H1 (cell line): ENCODE results near the gene TEX30. TPM values are rescaled to one million over a fixed set of nuclear protein-coding genes. Genes with fewer than 3 reads are reported as not detected.

ENCODE experiments used
- CTCF ChIA-PET: fragments of 300-600 bp; sonication (Branson Sonifier 250); formaldehyde crosslinking; loops from one replicate; lab custom pipeline; 2021; ENCODE audit not compliant: partially characterized antibody; lab: Charles Lee
- POLR2A ChIA-PET: fragments of 300-600 bp; sonication (Branson Sonifier 250); formaldehyde crosslinking; loops from one replicate; lab custom pipeline; 2021; ENCODE audit warnings: inconsistent platforms; ENCODE audit not compliant: partially characterized antibody; lab: Charles Lee
- DNase-seq, 2 experiments: peaks; one replicate each; pipeline versions ENCODE4 v3.0.0 to v3.0.0-alpha.2; 2010 to 2022; ENCODE audit warnings: low spot score in 2 of 2, low read depth in 1 of 2, mixed read lengths in 1 of 2
- FAIRE-seq: peaks from 2 replicates; lab custom pipeline; 2011; peaks lifted over from hg19 to GRCh38; lab: Jason Lieb, UNC
- H2AFZ ChIP-seq: 2 replicates; pipeline ENCODE4 v1.8.1; 2012; ENCODE audit warnings: low read length, inconsistent platforms
- H2AK5ac ChIP-seq: 2 replicates; pipeline ENCODE4 v1.6.1; 2013; ENCODE audit warnings: low read depth, low read length
- H2BK120ac ChIP-seq: replicated peaks from 2 replicates; pipeline ENCODE3; 2013; ENCODE audit warnings: low read depth, low read length, inconsistent platforms
- H2BK12ac ChIP-seq: 2 replicates; pipeline ENCODE4 v1.6.1; 2013; ENCODE audit warnings: low read depth, low read length
- H2BK15ac ChIP-seq: 2 replicates; pipeline ENCODE4 v1.6.1; 2013; ENCODE audit warnings: low read length
- H2BK20ac ChIP-seq: 2 replicates; pipeline ENCODE4 v1.6.1; 2013; ENCODE audit warnings: low read length
- H2BK5ac ChIP-seq: 2 replicates; pipeline ENCODE4 v1.6.1; 2013; ENCODE audit warnings: low read depth, low read length
- H3K14ac ChIP-seq: 2 replicates; pipeline ENCODE4 v1.6.1; 2013; ENCODE audit warnings: inconsistent platforms; ENCODE audit not compliant: insufficient read length
- H3K18ac ChIP-seq: 2 replicates; pipeline ENCODE4 v1.6.1; 2013; ENCODE audit warnings: low read length; ENCODE audit errors: extremely low read depth
- H3K23ac ChIP-seq: 2 replicates; pipeline ENCODE4 v1.6.1; 2013; ENCODE audit warnings: inconsistent platforms; ENCODE audit not compliant: insufficient read length
- H3K23me2 ChIP-seq: 2 replicates; pipeline ENCODE4 v1.6.1; 2013; ENCODE audit warnings: low read depth, low read length
- H3K27ac ChIP-seq: 2 replicates; pipeline ENCODE4 v1.6.1; 2011; ENCODE audit warnings: low read depth, low read length, inconsistent platforms
- H3K27me3 ChIP-seq, 4 experiments: replicated peaks in 1 of 4; 1 replicate in 1 of 4; 2 replicates in 3 of 4; pipeline versions ENCODE4 v1.6.1 to v1.8.1; 2011 to 2013; ENCODE audit warnings: low read length in 3 of 4, mild to moderate bottlenecking in 3 of 4, inconsistent platforms in 2 of 4, mixed read lengths in 2 of 4, moderate library complexity in 1 of 4; ENCODE audit not compliant: control insufficient read depth in 3 of 4, insufficient read depth in 3 of 4; ENCODE audit errors: extremely low read depth in 1 of 4
- H3K36me3 ChIP-seq, 4 experiments: 2 replicates each; pipeline versions ENCODE4 v1.6.1 to v1.8.1; 2011 to 2013; ENCODE audit warnings: mild to moderate bottlenecking in 4 of 4, low read length in 3 of 4, moderate library complexity in 2 of 4, control low read depth in 1 of 4, inconsistent platforms in 1 of 4; ENCODE audit not compliant: insufficient read depth in 4 of 4, control insufficient read depth in 2 of 4
- H3K4ac ChIP-seq: replicated peaks from 2 replicates; pipeline ENCODE3; 2013; ENCODE audit warnings: low read length, low read depth, mixed read lengths, inconsistent platforms; ENCODE audit not compliant: insufficient read length
- H3K4me1 ChIP-seq, 4 experiments: replicated peaks in 1 of 4; 1 replicate in 1 of 4; 2 replicates in 3 of 4; pipeline versions ENCODE4 v1.6.1 to v1.8.1; 2011 to 2013; ENCODE audit warnings: low read length in 3 of 4, inconsistent platforms in 2 of 4, mixed read lengths in 1 of 4; ENCODE audit not compliant: insufficient read depth in 4 of 4, control insufficient read depth in 3 of 4
- H3K4me2 ChIP-seq, 2 experiments: 2 replicates each; pipeline versions ENCODE4 v1.6.1 to v1.8.1; 2011 to 2013; ENCODE audit warnings: low read depth in 2 of 2, low read length in 2 of 2, control low read depth in 1 of 2, inconsistent platforms in 1 of 2, mild to moderate bottlenecking in 1 of 2; ENCODE audit not compliant: insufficient read depth in 1 of 2
- H3K4me3 ChIP-seq, 4 experiments: fragments of 200-600, 300-600 bp in 1 of 4; sonication (generic), shearing (Covaris generic), sonication (Bioruptor Twin) in 1 of 4; 2 replicates each; pipeline versions ENCODE4 v1.5.1 to v1.8.1; 2011 to 2016; ENCODE audit warnings: low read length in 4 of 4, low read depth in 3 of 4, control low read depth in 2 of 4, inconsistent platforms in 2 of 4, mild to moderate bottlenecking in 2 of 4, mixed read lengths in 1 of 4, moderate library complexity in 1 of 4; ENCODE audit not compliant: insufficient read depth in 2 of 4; ENCODE audit errors: extremely low read depth in 1 of 4
- H3K56ac ChIP-seq: replicated peaks from 2 replicates; pipeline ENCODE3; 2013; ENCODE audit warnings: low read depth, mild to moderate bottlenecking, mixed read lengths, low read length, inconsistent platforms; ENCODE audit not compliant: insufficient read length
- H3K79me1 ChIP-seq: 2 replicates; pipeline ENCODE4 v1.6.1; 2013; ENCODE audit warnings: low read depth, low read length, control low read depth
- H3K79me2 ChIP-seq, 2 experiments: 2 replicates each; pipeline versions ENCODE4 v1.6.1 to v1.8.1; 2012 to 2013; ENCODE audit warnings: low read length in 2 of 2, mild to moderate bottlenecking in 2 of 2, inconsistent platforms in 1 of 2; ENCODE audit not compliant: insufficient read depth in 2 of 2, control insufficient read depth in 1 of 2
- H3K9ac ChIP-seq, 4 experiments: replicated peaks in 1 of 4; 1 replicate in 1 of 4; 2 replicates in 3 of 4; pipeline versions ENCODE4 v1.6.1 to v1.8.1; 2011 to 2013; ENCODE audit warnings: low read depth in 3 of 4, low read length in 3 of 4, control low read depth in 2 of 4, mild to moderate bottlenecking in 2 of 4, moderate library complexity in 2 of 4, inconsistent platforms in 1 of 4; ENCODE audit errors: extremely low read depth in 1 of 4
- H3K9me3 ChIP-seq, 2 experiments: 2 replicates each; pipeline versions ENCODE4 v1.6.1 to v1.8.1; 2012 to 2013; ENCODE audit warnings: mild to moderate bottlenecking in 2 of 2, moderate library complexity in 2 of 2, control low read depth in 1 of 2, inconsistent platforms in 1 of 2, low read depth in 1 of 2, low read length in 1 of 2, mixed read lengths in 1 of 2; ENCODE audit not compliant: insufficient read depth in 2 of 2
- H4K20me1 ChIP-seq, 2 experiments: replicated peaks in 1 of 2; 2 replicates each; pipeline versions ENCODE3 to v1.8.1; 2011 to 2013; ENCODE audit warnings: inconsistent platforms in 2 of 2, low read length in 2 of 2, mild to moderate bottlenecking in 1 of 2; ENCODE audit not compliant: insufficient read depth in 2 of 2, control insufficient read depth in 1 of 2
- H4K5ac ChIP-seq: 2 replicates; pipeline ENCODE4 v1.6.1; 2013; ENCODE audit warnings: low read length, low read depth, mixed read lengths, inconsistent platforms; ENCODE audit not compliant: insufficient read length
- H4K8ac ChIP-seq: 2 replicates; pipeline ENCODE4 v1.8.0; 2013; ENCODE audit warnings: mild to moderate bottlenecking, moderate library complexity, low read length, inconsistent platforms; ENCODE audit not compliant: insufficient read depth; ENCODE audit errors: extremely low read depth
- H4K91ac ChIP-seq: replicated peaks from 2 replicates; pipeline ENCODE3; 2013; ENCODE audit warnings: low read length, mixed read lengths, inconsistent platforms; ENCODE audit not compliant: insufficient read length
- BRCA1 ChIP-seq: IDR thresholded peaks from 2 replicates; pipeline ENCODE4 v1.6.1; 2012; ENCODE audit warnings: low read depth, low read length, improper control_type of control experiment
- CBX8 ChIP-seq: fragments of 300-800, 300-1000 bp; sonication (generic); IDR thresholded peaks from 2 replicates; pipeline ENCODE4 v1.7.1; 2016; ENCODE audit warnings: low read depth, low read length, borderline replicate concordance
- CEBPB ChIP-seq: IDR thresholded peaks from 2 replicates; pipeline ENCODE4 v1.6.1; 2012; ENCODE audit warnings: low read depth, low read length
- CTBP2 ChIP-seq: IDR thresholded peaks from 2 replicates; pipeline ENCODE4 v1.7.0; 2011; ENCODE audit warnings: borderline replicate concordance, mild to moderate bottlenecking, moderate library complexity, mixed read lengths, low read length; ENCODE audit not compliant: insufficient read depth, insufficient read length
- FOSL1 ChIP-seq: IDR thresholded peaks from 2 replicates; pipeline ENCODE4 v1.6.1; 2011; ENCODE audit warnings: mild to moderate bottlenecking, low read depth, low read length, moderate library complexity; ENCODE audit not compliant: insufficient read depth
- JUND ChIP-seq: IDR thresholded peaks from 2 replicates; pipeline ENCODE4 v1.6.1; 2011; ENCODE audit warnings: mild to moderate bottlenecking, improper control_type of control experiment, low read length
- MAFK ChIP-seq: IDR thresholded peaks from 2 replicates; pipeline ENCODE4 v1.6.1; 2012; ENCODE audit warnings: low read depth, mild to moderate bottlenecking, improper control_type of control experiment, low read length
- NANOG ChIP-seq: IDR thresholded peaks from 2 replicates; pipeline ENCODE4 v1.6.1; 2011; ENCODE audit warnings: low read length, low read depth, mild to moderate bottlenecking, inconsistent platforms; ENCODE audit not compliant: insufficient read depth, poor library complexity, severe bottlenecking
- NRF1 ChIP-seq: IDR thresholded peaks from 2 replicates; pipeline ENCODE4 v1.6.1; 2011; ENCODE audit warnings: mild to moderate bottlenecking, low read depth, low read length, improper control_type of control experiment
- SIN3A ChIP-seq, 2 experiments: IDR thresholded peaks in 1 of 2; conservative IDR thresholded peaks in 1 of 2; 2 replicates each; pipeline ENCODE4 v1.6.1; 2011 to 2012; ENCODE audit warnings: low read length in 2 of 2, improper control_type of control experiment in 1 of 2, low read depth in 1 of 2, mild to moderate bottlenecking in 1 of 2
- SP1 ChIP-seq: IDR thresholded peaks from 2 replicates; pipeline ENCODE4 v1.6.1; 2011; ENCODE audit warnings: low read depth, low read length
- SRF ChIP-seq: IDR thresholded peaks from 2 replicates; pipeline ENCODE4 v1.6.1; 2011; ENCODE audit warnings: mild to moderate bottlenecking, low read depth, low read length, moderate library complexity
- SUZ12 ChIP-seq: fragments of 200-600 bp; sonication (generic); IDR thresholded peaks from 2 replicates; pipeline ENCODE4 v1.6.1; 2012; ENCODE audit warnings: mild to moderate bottlenecking, inconsistent platforms, low read length, moderate library complexity, mixed read lengths
- TAF1 ChIP-seq: IDR thresholded peaks from 2 replicates; pipeline ENCODE4 v1.6.1; 2011; ENCODE audit warnings: mild to moderate bottlenecking, low read depth, low read length
- TCF12 ChIP-seq: IDR thresholded peaks from 2 replicates; pipeline ENCODE4 v1.6.1; 2011; ENCODE audit warnings: low read depth, mild to moderate bottlenecking, low read length
- WGBS, 2 experiments: shearing (Covaris generic) in 1 of 2; methylation state at CpG; one replicate each; pipeline versions ENCODE4 v1.1.6 to v1.1.7; 2013 to 2015; ENCODE audit warnings: low lambda C conversion rate in 2 of 2, mixed read lengths in 2 of 2, inconsistent platforms in 1 of 2, low coverage in 1 of 2, missing lambda C conversion rate in 1 of 2; ENCODE audit not compliant: insufficient replicate concordance in 2 of 2, insufficient coverage in 1 of 2, insufficient read length in 1 of 2; ENCODE audit errors: extremely low coverage in 1 of 2, missing lambda C conversion rate in 1 of 2; 5-methylcytosine and 5-hydroxymethylcytosine counted together
- polyA plus RNA-seq, 7 experiments: library from polyadenylated mRNA; depleted of rRNA in 3 of 7; stranded (reverse) in 5 of 7; unstranded in 2 of 7; fragments of >200 nt in 5 of 7; fragments of 200-250 nt in 2 of 7; gene quantifications; 1 replicate in 5 of 7; 2 replicates in 1 of 7; 4 replicates in 1 of 7; pipeline versions ENCODE4 v1.2.1 to v1.2.3, GENCODE V29; 2011 to 2013; ENCODE audit warnings: missing spikeins in 2 of 7, mixed read lengths in 2 of 7
- total RNA-seq: library from RNA; stranded (reverse); fragmentation: NEBNext Ultra II Directional; extraction: Animal tissue kit (Norgen Biotek cat#: 25700); gene quantifications from 2 replicates; pipeline ENCODE4 v1.2.1, GENCODE V29; 2021

Gene TEX30
- total and polyA plus RNA-seq, 2 of the 8 experiments (the other 6 are each of a cell fraction or from before 2014, with no cell fraction given) = 6.5 to 10.3 TPM

DNA sequence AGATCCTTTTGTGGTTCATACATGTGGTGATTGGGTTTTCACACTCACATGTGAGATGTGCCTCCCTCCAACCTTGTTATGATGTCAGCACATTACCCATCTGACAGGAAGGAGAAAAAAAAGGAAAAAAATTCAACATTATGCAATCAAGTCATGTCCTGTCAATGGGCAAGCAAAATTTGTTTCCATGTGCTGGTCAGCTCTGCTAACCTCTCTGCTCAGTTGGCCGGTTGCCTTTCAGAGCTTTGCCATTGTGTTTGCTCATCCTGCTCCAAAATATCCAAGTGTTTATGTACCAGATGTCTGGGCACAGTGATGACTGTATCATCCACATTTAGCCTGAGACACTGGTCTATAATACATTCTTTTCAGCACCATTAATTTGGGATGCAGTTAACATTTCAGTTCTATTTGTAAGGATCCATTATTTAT is 51.8 kb downstream of the TEX30 start:
- Histone ChIP-seq H3K4me2 (no peak overlapping the region), H3K36me3 (no peaks in the 10 kb centered on the region), H4K5ac (no peak overlapping the region), H4K91ac (no peak overlapping the region), H3K9me3 (no peaks in the 10 kb centered on the region), H4K8ac (no peak overlapping the region), H3K79me2 (no peaks in the 10 kb centered on the region), H3K23me2 (peaks cover 2% of the 10 kb centered on the region; the same call in 1 of the 2 replicates), H2BK20ac (no peak overlapping the region), H4K20me1 (no peaks in the 10 kb centered on the region), H2BK5ac (no peak overlapping the region), H2BK15ac (no peak overlapping the region), H3K4me3 (no peak overlapping the region), H2AK5ac (no peak overlapping the region), H3K79me1 (no peaks in the 10 kb centered on the region), H3K27me3 (no peaks in the 10 kb centered on the region), H3K18ac (no peak overlapping the region), H3K56ac (no peak overlapping the region), H2BK12ac (no peak overlapping the region), H3K14ac (no peak overlapping the region), H2AFZ (no peak overlapping the region), H3K23ac (no peak overlapping the region), H3K9ac (no peak overlapping the region), H3K4ac (no peak overlapping the region), H2BK120ac (no peak overlapping the region), H3K27ac (no peak overlapping the region), H3K4me1 (no peaks in the 10 kb centered on the region)
- FAIRE-seq (no peak), DNase-seq (no peak)
- ChIA-PET CTCF (no interaction called here), POLR2A (interaction anchor here (0.7 kb wide), 1 partner anchor 36 kb away, joined by 3 read pairs; no protein-coding TSS in a partner anchor)
- 75% methylated on average over 1 of the region's 1 CpG; no CpG with 5 or more reads in 1 of the 2 experiments for WGBS, 2 experiments
- no peak for TF ChIP-seq SIN3A (conservative IDR thresholded peaks at IDR 0.05 in 1 of 2, IDR thresholded peaks at IDR 0.05 in 1 of 2; ENCODE audit: low read depth in 1 of 2, low read length in 2 of 2)
- TF ChIP-seq CTBP2 = no peak
- TF ChIP-seq TAF1 = no peak
- TF ChIP-seq SUZ12 = no peak
- TF ChIP-seq SP1 = no peak
- TF ChIP-seq NANOG = no peak
- TF ChIP-seq SRF = no peak
- TF ChIP-seq CBX8 = no peak
- TF ChIP-seq TCF12 = no peak
- no peak for TF ChIP-seq MAFK
- TF ChIP-seq JUND = no peak
- TF ChIP-seq FOSL1 = no peak
- TF ChIP-seq NRF1 = no peak
- no peak for TF ChIP-seq CEBPB
- no peak for TF ChIP-seq BRCA1
